Prostate gland (tissue), 2 donors: ENCODE measurements around the gene SLC39A13.

Experiments used
- POLR2A ChIP-seq: fragments of 450-650 bp; IDR thresholded peaks from one replicate; pipeline ENCODE4 v1.6.1; 2016; ENCODE audit warnings: antibody characterized with exemption, mild to moderate bottlenecking
- TF ChIP-seq, protein P1 (sequence below), 4 experiments: fragments of 200-600 bp in 2 of 4; fragments of 450-650 bp in 2 of 4; sonication (generic) in 2 of 4; IDR thresholded peaks; 1 replicate in 3 of 4; 2 replicates in 1 of 4; pipeline ENCODE4 v1.5.1; 2016 to 2019; ENCODE audit warnings: antibody characterized with exemption in 4 of 4, mild to moderate bottlenecking in 2 of 4, moderate library complexity in 2 of 4

DNA sequence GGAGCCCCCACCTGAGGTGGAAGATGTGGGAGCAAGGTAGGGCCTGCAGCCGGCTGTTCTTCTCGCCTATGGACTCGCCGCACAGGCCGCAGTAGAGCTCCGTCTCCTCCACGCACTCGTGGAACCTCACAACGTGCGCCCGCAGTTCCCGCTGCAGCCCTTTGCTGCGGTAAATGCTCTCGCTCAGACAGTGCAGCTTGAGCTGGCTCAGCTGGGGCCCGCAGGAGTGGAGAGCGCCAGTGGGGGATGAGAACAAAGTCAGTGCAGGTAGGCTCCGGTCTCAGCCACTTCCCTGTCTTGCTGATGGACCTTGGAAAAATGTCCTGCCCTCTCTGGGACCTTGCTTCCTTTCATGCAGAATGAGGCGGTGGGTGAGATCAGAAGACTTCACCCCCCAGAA is 30.3 kb downstream of the SLC39A13 start:
- TF ChIP-seq POLR2A = no peak
- TF ChIP-seq, protein P1, sequence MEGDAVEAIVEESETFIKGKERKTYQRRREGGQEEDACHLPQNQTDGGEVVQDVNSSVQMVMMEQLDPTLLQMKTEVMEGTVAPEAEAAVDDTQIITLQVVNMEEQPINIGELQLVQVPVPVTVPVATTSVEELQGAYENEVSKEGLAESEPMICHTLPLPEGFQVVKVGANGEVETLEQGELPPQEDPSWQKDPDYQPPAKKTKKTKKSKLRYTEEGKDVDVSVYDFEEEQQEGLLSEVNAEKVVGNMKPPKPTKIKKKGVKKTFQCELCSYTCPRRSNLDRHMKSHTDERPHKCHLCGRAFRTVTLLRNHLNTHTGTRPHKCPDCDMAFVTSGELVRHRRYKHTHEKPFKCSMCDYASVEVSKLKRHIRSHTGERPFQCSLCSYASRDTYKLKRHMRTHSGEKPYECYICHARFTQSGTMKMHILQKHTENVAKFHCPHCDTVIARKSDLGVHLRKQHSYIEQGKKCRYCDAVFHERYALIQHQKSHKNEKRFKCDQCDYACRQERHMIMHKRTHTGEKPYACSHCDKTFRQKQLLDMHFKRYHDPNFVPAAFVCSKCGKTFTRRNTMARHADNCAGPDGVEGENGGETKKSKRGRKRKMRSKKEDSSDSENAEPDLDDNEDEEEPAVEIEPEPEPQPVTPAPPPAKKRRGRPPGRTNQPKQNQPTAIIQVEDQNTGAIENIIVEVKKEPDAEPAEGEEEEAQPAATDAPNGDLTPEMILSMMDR (IDR thresholded peaks at IDR 0.05) = no peak
